ENCODE measurements around the gene MTERF1. TPM values are rescaled to one million over a fixed set of nuclear protein-coding genes. Genes with fewer than 3 reads are reported as not detected.

MTERF1 gene
- total and polyA plus RNA-seq, 9 of the 15 experiments (the other 6 are each of a cell fraction or from before 2014, with no cell fraction given): 15.7 to 49.2 (median 29.1) TPM

DNA sequence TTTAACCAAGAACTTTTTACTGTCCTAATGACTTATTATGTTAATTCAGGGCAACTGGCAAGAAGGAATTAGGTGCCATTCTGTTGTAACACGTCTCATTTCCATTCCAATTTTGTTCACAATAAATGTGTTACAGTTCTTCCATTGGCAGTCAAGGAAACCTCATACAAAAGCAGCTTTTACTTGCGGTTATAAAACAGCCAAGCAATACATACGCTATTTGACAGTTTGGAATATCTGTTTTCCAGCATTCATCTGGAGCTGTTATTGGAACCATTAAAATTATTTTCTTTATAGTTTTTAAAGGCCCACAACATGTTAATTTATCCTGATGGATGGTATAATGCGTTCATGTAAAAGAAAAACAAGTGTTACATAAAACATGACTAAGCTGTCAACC, 33.3 kb downstream of the MTERF1 start:
- Histone ChIP-seq H3K36me3 (ENCODE audit: control insufficient read depth, insufficient read depth, low read length) (no peaks in the 10 kb centered on the region), H3K9me1 (ENCODE audit: control insufficient read depth, insufficient read depth, low read length) (no peaks in the 10 kb centered on the region), H3K27me3 (ENCODE audit: control insufficient read depth in 2 of 2, insufficient read depth in 2 of 2, low read length in 2 of 2) (no peaks in the 10 kb centered on the region), H3K27ac (ENCODE audit: extremely low read depth, low read depth, low read length) (no peak overlapping the region), H3K4me3 (no peak overlapping the region), H3K9ac (ENCODE audit: insufficient read depth in 1 of 2, low read depth in 2 of 2, low read length in 2 of 2) (no peak overlapping the region), H3K4me2 (ENCODE audit: insufficient read depth, low read length) (no peak overlapping the region), H3K4me1 (replicated peaks in 1 of 2; ENCODE audit: control insufficient read depth in 2 of 2, insufficient read depth in 2 of 2, low read length in 2 of 2) (no peaks in the 10 kb centered on the region), H3K9me3 (replicated peaks; ENCODE audit: control insufficient read depth, insufficient read depth, low read depth, low read length) (no peaks in the 10 kb centered on the region), H4K20me1 (replicated peaks; ENCODE audit: control insufficient read depth, insufficient read depth, low read length) (no peaks in the 10 kb centered on the region), H2AFZ (ENCODE audit: low read depth, low read length) (no peak overlapping the region), H3K79me2 (ENCODE audit: control insufficient read depth, insufficient read depth, low read length) (no peaks in the 10 kb centered on the region)
- 35% methylated on average over 4 of the region's 4 CpGs for WGBS (ENCODE audit: insufficient coverage, low coverage, missing lambda C conversion rate)
- DNase-seq (ENCODE audit: extremely low read depth in 1 of 4, low spot score in 3 of 4) (no peak), FAIRE-seq (no peak), ATAC-seq (no peak)
- POLR2A ChIA-PET: interaction anchor here (1.6 kb wide), 1 partner anchor 21 kb away, joined by 5 read pairs; no protein-coding TSS in a partner anchor
- no TSS peak for BruUV-seq (replicated peaks)
- in situ Hi-C loops (cut with MboI) (no loop called here), intact Hi-C loops (cut with micrococcal nuclease) (no loop called here)
- CTCF ChIA-PET (ENCODE audit: low intra/inter-chr PET ratio): no interaction called here
- TF ChIP-seq CHD2 (IDR thresholded peaks at IDR 0.05; ENCODE audit: low read depth, low read length) (no peak), RBM22 (IDR thresholded peaks at IDR 0.05; ENCODE audit: low read depth, low read length, poor library complexity, severe bottlenecking) (no peak), YBX1 (IDR thresholded peaks at IDR 0.05) (no peak), CTBP1 (IDR thresholded peaks at IDR 0.05; ENCODE audit: borderline replicate concordance) (no peak), GTF2A2 (tag; IDR thresholded peaks at IDR 0.05) (no peak), RCOR1 (IDR thresholded peaks at IDR 0.05; ENCODE audit: borderline replicate concordance in 1 of 2, low read depth in 2 of 2, low read length in 2 of 2) (no peak), ARID2 (IDR thresholded peaks at IDR 0.05) (no peak), C11orf30 (IDR thresholded peaks at IDR 0.05; ENCODE audit: low read depth) (no peak), TRIM28 (IDR thresholded peaks at IDR 0.05) (no peak), ZNF75A (CRISPR knock-in tag; IDR thresholded peaks at IDR 0.05) (no peak), HIVEP1 (CRISPR knock-in tag; IDR thresholded peaks at IDR 0.05) (no peak), EP400 (IDR thresholded peaks at IDR 0.05) (no peak), CHD1 (IDR thresholded peaks at IDR 0.05; ENCODE audit: low read length) (no peak)
- TF ChIP-seq, protein P1, sequence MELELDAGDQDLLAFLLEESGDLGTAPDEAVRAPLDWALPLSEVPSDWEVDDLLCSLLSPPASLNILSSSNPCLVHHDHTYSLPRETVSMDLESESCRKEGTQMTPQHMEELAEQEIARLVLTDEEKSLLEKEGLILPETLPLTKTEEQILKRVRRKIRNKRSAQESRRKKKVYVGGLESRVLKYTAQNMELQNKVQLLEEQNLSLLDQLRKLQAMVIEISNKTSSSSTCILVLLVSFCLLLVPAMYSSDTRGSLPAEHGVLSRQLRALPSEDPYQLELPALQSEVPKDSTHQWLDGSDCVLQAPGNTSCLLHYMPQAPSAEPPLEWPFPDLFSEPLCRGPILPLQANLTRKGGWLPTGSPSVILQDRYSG (tag; conservative IDR thresholded peaks at IDR 0.05; ENCODE audit: low read depth): no peak
- TF ChIP-seq, protein P2, sequence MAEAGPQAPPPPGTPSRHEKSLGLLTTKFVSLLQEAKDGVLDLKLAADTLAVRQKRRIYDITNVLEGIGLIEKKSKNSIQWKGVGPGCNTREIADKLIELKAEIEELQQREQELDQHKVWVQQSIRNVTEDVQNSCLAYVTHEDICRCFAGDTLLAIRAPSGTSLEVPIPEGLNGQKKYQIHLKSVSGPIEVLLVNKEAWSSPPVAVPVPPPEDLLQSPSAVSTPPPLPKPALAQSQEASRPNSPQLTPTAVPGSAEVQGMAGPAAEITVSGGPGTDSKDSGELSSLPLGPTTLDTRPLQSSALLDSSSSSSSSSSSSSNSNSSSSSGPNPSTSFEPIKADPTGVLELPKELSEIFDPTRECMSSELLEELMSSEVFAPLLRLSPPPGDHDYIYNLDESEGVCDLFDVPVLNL (CRISPR knock-in tag; IDR thresholded peaks at IDR 0.05; ENCODE audit: low read depth): no peak
- TF ChIP-seq, protein P3, sequence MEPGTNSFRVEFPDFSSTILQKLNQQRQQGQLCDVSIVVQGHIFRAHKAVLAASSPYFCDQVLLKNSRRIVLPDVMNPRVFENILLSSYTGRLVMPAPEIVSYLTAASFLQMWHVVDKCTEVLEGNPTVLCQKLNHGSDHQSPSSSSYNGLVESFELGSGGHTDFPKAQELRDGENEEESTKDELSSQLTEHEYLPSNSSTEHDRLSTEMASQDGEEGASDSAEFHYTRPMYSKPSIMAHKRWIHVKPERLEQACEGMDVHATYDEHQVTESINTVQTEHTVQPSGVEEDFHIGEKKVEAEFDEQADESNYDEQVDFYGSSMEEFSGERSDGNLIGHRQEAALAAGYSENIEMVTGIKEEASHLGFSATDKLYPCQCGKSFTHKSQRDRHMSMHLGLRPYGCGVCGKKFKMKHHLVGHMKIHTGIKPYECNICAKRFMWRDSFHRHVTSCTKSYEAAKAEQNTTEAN (CRISPR knock-in tag; IDR thresholded peaks at IDR 0.05): no peak
- TF ChIP-seq, protein P4, sequence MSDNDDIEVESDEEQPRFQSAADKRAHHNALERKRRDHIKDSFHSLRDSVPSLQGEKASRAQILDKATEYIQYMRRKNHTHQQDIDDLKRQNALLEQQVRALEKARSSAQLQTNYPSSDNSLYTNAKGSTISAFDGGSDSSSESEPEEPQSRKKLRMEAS (CRISPR knock-in tag; IDR thresholded peaks at IDR 0.05): no peak

All from K562 (cell line).